Central memory CD8-positive, alpha-beta T cell (primary cell): ENCODE measurements around the gene BRD2.

Experiments used
- ATAC-seq: fragments of 150-1000 bp; cut with Tn5 transposase; replicated peaks from 2 replicates; pipeline ENCODE4 v1.10.0; 2022; ENCODE audit warnings: mild to moderate bottlenecking, moderate FRiP score, moderate number of reproducible peaks; ENCODE audit not compliant: poor library complexity, severe bottlenecking; ENCODE audit errors: extremely low read depth
- DNase-seq, 2 donors: peaks; one replicate each; pipeline ENCODE4 v3.0.0; 2021; ENCODE audit warnings: low spot score in 2 of 2
- H3K27ac Mint-ChIP-seq: one replicate; pipeline ENCODE4 v1.8.0; 2022; ENCODE audit warnings: low read depth, mild to moderate bottlenecking, moderate library complexity, mixed read lengths
- H3K27me3 Mint-ChIP-seq: one replicate; pipeline ENCODE4 v1.8.0; 2022; ENCODE audit warnings: mixed read lengths
- H3K36me3 Mint-ChIP-seq: one replicate; pipeline ENCODE4 v1.8.0; 2022; ENCODE audit warnings: mild to moderate bottlenecking, moderate library complexity, mixed read lengths; ENCODE audit not compliant: insufficient read depth
- H3K4me1 Mint-ChIP-seq: one replicate; pipeline ENCODE4 v1.8.0; 2022; ENCODE audit warnings: mixed read lengths
- H3K4me3 Mint-ChIP-seq: one replicate; pipeline ENCODE4 v1.8.0; 2022; ENCODE audit warnings: mild to moderate bottlenecking, moderate library complexity, mixed read lengths
- H3K9me3 Mint-ChIP-seq: one replicate; pipeline ENCODE4 v1.8.0; 2022; ENCODE audit warnings: mixed read lengths

Gene BRD2

GRCh38 chr6:32977953-32978324, 9.5 kb downstream of the BRD2 start:
- H3K4me1 Mint-ChIP-seq = peaks cover 78% of the 10 kb centered on the region
- peak overlapping the region; percentile 66 for H3K27ac Mint-ChIP-seq
- no peaks in the 10 kb centered on the region for H3K27me3 Mint-ChIP-seq
- peaks cover 92% of the 10 kb centered on the region for H3K36me3 Mint-ChIP-seq
- no peaks in the 10 kb centered on the region for H3K9me3 Mint-ChIP-seq
- no peak for DNase-seq
- no peak for ATAC-seq
- peak overlapping the region; percentile 52 for H3K4me3 Mint-ChIP-seq

DNA sequence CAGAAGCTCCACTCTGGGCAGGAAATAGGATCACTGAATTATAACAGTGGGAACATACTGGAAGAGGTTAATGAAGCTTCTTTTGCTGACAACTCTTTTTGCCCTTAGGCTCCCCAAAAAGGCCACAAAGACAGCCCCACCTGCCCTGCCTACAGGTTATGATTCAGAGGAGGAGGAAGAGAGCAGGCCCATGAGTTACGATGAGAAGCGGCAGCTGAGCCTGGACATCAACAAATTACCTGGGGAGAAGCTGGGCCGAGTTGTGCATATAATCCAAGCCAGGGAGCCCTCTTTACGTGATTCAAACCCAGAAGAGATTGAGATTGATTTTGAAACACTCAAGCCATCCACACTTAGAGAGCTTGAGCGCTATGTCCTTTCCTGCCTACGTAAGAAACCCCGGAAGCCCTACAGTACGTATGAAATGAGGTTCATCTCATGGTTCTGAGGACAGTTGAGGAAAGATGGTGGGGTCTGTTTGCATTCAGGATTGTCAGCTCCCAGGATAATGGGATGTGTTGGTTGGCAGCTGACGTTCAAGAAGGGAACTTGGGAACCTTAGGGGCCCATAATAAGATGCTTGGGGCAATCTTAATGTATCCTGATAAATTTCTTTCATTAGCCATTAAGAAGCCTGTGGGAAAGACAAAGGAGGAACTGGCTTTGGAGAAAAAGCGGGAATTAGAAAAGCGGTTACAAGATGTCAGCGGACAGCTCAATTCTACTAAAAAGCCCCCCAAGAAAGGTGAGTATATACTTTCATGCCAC, 11.5 kb downstream of the BRD2 start:
- H3K27ac Mint-ChIP-seq = peak overlapping the region; percentile 64
- H3K4me3 Mint-ChIP-seq = no peak overlapping the region
- DNase-seq (no peak), ATAC-seq (no peak)
- H3K36me3 Mint-ChIP-seq = peaks cover 74% of the 10 kb centered on the region
- H3K27me3 Mint-ChIP-seq = no peaks in the 10 kb centered on the region
- H3K9me3 Mint-ChIP-seq = no peaks in the 10 kb centered on the region
- peaks cover 76% of the 10 kb centered on the region for H3K4me1 Mint-ChIP-seq

DNA sequence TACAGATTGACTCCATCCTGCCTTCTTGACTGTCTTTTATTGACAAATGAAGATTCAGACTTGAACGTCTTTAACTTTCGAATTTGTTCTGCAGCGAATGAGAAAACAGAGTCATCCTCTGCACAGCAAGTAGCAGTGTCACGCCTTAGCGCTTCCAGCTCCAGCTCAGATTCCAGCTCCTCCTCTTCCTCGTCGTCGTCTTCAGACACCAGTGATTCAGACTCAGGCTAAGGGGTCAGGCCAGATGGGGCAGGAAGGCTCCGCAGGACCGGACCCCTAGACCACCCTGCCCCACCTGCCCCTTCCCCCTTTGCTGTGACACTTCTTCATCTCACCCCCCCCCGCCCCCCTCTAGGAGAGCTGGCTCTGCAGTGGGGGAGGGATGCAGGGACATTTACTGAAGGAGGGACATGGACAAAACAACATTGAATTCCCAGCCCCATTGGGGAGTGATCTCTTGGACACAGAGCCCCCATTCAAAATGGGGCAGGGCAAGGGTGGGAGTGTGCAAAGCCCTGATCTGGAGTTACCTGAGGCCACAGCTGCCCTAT, 12.2 kb downstream of the BRD2 start:
- Mint-ChIP-seq H3K27ac (peak overlapping the region; percentile 11), H3K36me3 (peaks cover 68% of the 10 kb centered on the region)
- no peak for DNase-seq

GRCh38 chr6:32982084-32982701, 13.8 kb downstream of the BRD2 start:
- ATAC-seq (no peak), DNase-seq (no peak)
- no peaks in the 10 kb centered on the region for H3K27me3 Mint-ChIP-seq
- no peak overlapping the region for H3K4me3 Mint-ChIP-seq
- H3K27ac Mint-ChIP-seq = peak overlapping the region; percentile 11
- peaks cover 53% of the 10 kb centered on the region for H3K4me1 Mint-ChIP-seq
- peaks cover 54% of the 10 kb centered on the region for H3K36me3 Mint-ChIP-seq
- no peaks in the 10 kb centered on the region for H3K9me3 Mint-ChIP-seq

More for the DNA sequence above, 12.2 kb downstream of the BRD2 start:
- Mint-ChIP-seq H3K4me3 (no peak overlapping the region), H3K9me3 (no peaks in the 10 kb centered on the region), H3K4me1 (peaks cover 70% of the 10 kb centered on the region), H3K27me3 (no peaks in the 10 kb centered on the region)
- ATAC-seq = no peak

DNA sequence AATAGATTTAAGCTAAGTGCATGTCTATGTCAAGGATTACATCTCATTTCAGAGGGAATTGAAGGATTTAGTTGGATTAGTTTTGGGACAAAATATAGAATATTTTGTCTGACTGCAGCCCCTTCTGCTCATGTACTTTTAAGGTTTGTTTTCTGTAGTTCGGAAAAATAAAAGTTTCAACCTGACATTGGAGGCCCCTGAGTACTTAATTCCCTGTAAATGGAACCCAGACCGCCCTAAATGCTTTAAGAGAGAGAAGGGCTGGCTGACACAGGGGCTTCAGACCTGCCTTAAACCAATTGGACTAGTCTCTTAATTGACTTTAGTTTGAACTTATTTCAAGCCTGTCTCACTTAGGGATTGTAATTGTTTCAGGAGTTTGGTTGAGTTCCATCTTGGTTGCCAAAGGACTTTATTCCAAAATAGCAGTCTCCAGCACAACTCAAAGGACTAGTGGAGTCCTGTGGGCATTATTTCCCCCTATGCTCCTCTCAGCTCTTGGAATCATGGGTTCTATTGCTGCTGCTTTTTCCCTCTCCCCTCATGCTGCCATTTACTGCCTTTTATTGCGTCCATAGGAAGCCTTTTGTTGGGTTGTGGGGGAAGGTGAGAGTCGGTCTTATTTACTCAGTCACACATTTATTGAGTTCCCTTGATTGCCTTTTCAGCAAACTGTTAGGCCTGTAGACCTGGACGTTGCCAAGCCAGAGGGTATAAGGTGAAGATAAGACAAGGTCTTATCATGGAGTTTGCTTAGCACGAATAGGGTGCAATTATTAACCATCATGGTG, 14.5 kb downstream of the BRD2 start:
- Mint-ChIP-seq H3K4me1 (peaks cover 46% of the 10 kb centered on the region), H3K36me3 (peaks cover 47% of the 10 kb centered on the region), H3K27me3 (no peaks in the 10 kb centered on the region), H3K27ac (no peak overlapping the region), H3K9me3 (no peaks in the 10 kb centered on the region), H3K4me3 (no peak overlapping the region)
- no peak for DNase-seq
- ATAC-seq = no peak

GRCh38 chr6:32983493-32983848, 15.1 kb downstream of the BRD2 start:
- Mint-ChIP-seq H3K27me3 (no peaks in the 10 kb centered on the region), H3K4me3 (no peak overlapping the region), H3K9me3 (no peaks in the 10 kb centered on the region), H3K36me3 (peaks cover 41% of the 10 kb centered on the region), H3K4me1 (peaks cover 45% of the 10 kb centered on the region), H3K27ac (no peak overlapping the region)
- ATAC-seq = no peak
- no peak for DNase-seq

DNA sequence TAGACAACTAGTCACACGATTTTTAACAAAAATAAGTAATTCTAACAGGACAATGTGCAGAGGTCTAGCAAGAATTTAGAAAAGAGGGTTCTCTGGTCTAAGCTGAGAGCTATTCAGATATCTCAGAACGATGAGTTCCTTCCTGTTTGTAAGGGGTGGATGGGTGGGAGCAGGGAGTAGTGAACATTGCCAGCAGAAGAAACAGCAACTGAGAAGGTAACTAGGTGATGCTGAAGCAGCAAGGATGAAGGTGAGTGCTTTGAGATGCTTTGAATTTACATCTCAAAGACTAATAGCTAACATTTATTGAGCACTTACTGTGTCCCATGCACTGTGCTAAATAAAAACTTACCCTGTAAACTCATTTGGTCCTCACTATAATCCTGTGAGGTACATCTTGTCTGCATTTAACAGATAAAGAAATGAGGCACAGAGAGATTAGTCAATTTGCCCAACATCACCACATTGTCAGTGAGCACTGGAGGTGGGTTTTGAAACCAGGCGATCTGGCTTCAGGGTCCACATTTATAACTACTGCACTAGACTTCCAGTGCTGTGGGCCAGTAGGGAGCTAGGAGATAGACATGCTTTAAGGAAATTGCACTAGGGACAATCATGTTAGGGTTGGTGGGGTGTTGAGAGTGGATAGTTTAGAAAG, 15.7 kb downstream of the BRD2 start:
- Mint-ChIP-seq H3K27ac (peak overlapping the region; percentile 65), H3K9me3 (no peaks in the 10 kb centered on the region), H3K4me1 (peaks cover 39% of the 10 kb centered on the region), H3K27me3 (no peaks in the 10 kb centered on the region), H3K36me3 (peaks cover 35% of the 10 kb centered on the region), H3K4me3 (no peak overlapping the region)
- ATAC-seq (no peak), DNase-seq (no peak)

DNA sequence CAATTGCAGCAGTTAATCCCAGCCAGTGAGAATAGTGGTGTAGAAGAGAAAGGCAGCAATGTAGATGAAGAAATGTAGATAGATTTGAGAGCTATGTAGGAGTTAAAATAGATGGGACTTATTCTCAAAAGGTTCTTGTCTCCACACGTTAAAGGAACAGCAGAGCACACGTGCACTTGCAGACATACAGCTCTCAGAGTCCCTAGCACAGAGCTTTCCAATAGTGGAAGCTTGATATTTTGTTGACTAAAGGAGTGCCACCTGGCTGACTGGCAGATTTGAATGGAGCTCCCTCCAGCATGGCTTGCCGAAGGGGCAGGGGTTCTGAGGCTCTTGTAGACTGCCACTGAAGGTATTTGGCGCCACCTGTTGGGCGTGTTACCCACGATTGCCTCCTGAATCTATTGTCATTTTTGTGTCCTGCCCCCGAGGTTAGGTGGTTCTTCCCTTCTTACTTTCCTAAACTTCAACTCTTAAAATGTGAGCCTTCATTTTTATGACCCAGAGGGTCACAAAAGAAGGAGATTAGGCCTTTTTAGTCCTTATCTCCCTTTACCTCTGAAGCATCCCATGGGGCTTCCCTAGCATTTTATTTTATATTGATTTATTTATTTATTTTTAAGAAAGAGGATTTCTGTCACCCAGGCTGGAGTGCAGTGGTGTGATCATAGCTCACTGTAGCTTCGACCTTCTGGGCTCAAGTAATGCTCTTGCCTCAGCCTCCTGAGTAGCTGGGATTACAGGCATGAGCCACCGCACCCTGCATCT, 16.4 kb downstream of the BRD2 start:
- Mint-ChIP-seq H3K4me1 (peaks cover 35% of the 10 kb centered on the region), H3K9me3 (no peaks in the 10 kb centered on the region), H3K27me3 (no peaks in the 10 kb centered on the region), H3K27ac (peak overlapping the region; percentile 65), H3K4me3 (no peak overlapping the region), H3K36me3 (peaks cover 28% of the 10 kb centered on the region)
- peak; percentile 81 to 91 for DNase-seq
- ATAC-seq = peak; percentile 92

DNA sequence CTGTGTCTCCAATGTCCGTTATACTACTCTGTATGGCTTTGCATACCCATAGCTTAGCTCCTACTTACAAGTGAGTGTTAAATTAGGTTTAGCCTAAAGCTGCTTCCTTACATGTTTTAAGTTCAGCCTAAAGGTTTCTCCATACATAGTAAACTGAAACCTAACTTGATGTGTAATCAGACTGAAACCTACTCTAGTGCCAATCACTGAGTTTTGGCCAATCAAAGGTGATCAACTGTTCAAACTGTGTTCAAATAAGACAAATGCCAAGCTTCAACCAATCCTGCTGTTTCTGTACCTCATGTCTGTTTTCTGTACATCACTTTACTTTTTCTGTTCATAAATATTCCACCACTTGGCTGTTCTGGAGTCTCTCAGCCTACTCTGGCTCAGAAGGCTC, 21.0 kb downstream of the BRD2 start:
- Mint-ChIP-seq H3K27me3 (peaks cover 7% of the 10 kb centered on the region), H3K4me1 (peaks cover 4% of the 10 kb centered on the region), H3K36me3 (peaks cover 3% of the 10 kb centered on the region), H3K4me3 (no peak overlapping the region), H3K9me3 (no peaks in the 10 kb centered on the region), H3K27ac (no peak overlapping the region)
- DNase-seq (no peak), ATAC-seq (no peak)

- peaks cover 7% of the 10 kb centered on the region for H3K27me3 Mint-ChIP-seq
- no peak for DNase-seq
- H3K27ac Mint-ChIP-seq = no peak overlapping the region
- no peaks in the 10 kb centered on the region for H3K36me3 Mint-ChIP-seq
- H3K4me3 Mint-ChIP-seq = no peak overlapping the region
- H3K4me1 Mint-ChIP-seq = no peaks in the 10 kb centered on the region
- no peaks in the 10 kb centered on the region for H3K9me3 Mint-ChIP-seq
- ATAC-seq = no peak
These were observed 23.6 kb downstream of the BRD2 start for GRCh38 chr6:32991972-32992371.

DNA sequence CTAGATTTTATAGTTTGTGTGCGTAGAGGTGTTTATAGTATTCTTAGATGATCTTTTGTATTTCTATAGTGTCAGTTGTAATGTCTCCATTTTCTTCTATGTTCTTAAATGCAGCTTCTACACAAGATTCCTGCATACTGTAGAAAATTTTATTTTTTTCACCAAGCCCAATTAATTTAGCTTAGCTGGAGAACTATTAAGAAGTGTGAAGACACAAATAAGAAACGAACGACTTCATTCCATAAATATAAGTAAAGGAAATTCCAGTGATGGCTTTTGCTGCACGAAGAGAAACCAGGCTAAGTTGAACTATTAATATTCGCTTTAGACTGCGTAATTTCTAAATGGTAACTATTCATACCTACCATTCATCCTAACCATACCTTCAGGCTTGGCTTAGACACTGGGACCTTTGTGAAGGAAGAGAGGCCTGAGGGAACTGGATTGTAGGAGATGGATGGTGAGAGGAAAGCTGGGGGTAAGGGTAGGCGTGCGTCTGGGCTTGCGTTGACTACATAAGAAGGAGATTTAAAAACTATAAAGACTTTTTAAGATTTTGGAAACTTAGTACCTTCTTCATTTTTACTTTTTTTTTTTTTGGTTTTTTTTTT, 25.1 kb downstream of the BRD2 start:
- H3K4me1 Mint-ChIP-seq = no peaks in the 10 kb centered on the region
- no peaks in the 10 kb centered on the region for H3K36me3 Mint-ChIP-seq
- DNase-seq (no peak), ATAC-seq (no peak)
- no peaks in the 10 kb centered on the region for H3K9me3 Mint-ChIP-seq
- no peak overlapping the region for H3K27ac Mint-ChIP-seq
- H3K4me3 Mint-ChIP-seq = no peak overlapping the region
- H3K27me3 Mint-ChIP-seq = peaks cover 18% of the 10 kb centered on the region
